Activated CD8-positive, alpha-beta memory T cell treated with anti-CD3 and anti-CD28 coated beads for 48 hours (primary cell): ENCODE measurements around the gene APELA.
"Not testable (repeated sequence)": the region's sequence is repeated elsewhere in the genome, so short reads cannot be mapped to it uniquely, and the experiment has no call there.

ENCODE experiments used
- DNase-seq, 3 experiments: peaks; one replicate each; pipeline ENCODE4 v3.0.0-alpha.2; 2020; ENCODE audit warnings: low read depth in 2 of 3, low spot score in 2 of 3

APELA gene

DNA sequence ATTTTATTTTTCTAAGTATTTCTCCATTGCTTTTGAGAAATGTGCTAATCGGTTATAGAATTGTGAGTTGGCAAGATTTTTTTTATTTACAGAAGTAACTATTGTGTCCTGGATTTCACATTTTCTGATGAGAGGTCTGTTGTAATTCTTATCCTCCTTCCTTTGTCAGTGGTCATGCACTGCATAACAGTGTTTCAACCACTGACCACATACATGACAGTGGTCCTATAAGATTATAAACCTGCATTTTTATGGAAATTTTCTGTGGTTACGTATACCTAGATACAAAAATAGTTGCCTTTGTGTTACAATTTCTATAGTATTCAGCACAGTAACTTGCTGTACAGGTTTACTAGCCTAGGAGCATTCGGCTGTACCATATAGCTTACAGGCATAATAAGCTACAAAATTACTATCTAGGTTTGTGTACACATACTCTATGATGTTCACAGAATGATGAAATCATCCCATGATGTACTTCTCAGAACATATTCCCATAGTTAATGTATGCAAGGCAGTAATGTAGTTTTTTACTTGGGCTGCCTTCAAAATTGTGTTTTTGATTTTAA is 47.8 kb downstream of the APELA start:
- DNase-seq = no peak

DNA sequence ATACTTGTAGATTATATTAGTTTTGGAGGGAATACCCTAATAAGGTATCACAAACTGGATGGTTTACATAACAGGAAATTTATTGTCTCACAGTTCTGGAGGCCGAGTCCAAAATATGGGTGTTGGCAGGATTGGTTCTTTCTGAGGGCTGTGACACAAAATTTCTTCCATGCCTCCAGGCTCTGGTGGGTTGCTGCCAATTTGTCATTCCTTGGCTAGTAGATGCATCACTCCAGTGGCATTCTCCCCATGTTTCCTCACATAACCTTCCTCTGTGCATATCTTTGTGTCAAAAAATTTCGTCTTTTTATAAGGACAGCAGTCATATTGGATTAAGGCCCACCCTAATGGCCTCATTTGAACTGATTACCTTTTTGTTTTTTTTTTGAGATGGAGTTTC is 49.3 kb downstream of the APELA start:
- no peak for DNase-seq

DNA sequence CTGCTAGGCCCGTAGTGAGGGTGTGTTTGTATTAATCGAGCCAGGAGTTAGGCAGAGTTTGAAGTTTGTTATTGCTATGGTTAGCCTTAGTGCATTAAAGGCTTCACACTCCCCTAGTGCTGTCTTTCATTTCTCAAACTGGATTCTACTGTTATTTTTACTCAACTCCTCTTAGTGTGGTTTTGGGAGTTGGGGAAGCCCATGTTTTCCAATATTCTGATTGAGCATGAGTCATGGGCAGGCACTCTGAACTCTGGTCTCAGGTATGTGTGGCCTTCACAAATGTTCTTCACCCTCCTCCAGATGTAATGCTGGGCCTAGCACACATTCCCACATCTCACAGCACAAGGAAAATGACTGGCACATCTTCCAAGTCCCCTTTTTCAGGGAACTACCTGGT is 50.1 kb downstream of the APELA start:
- not testable (repeated sequence) for DNase-seq

DNA sequence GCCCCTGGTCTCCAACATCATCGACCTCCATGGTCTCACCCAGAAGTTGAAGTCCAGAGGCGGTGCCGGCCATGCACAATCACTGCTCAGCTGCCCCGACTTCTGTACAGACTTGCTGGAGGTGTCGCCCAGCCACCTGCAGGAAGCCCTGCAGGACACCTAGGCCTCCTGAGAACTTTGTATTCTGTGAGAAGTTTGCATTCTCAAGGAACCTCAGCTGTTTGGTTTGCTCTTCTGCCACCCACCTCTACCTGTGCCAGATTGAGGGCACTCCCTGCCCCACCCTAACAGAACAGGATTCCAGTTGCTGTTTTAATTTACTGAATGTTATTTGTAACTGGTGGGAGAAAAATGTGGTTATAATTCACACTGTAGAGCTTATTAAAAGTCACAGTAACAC is 53.7 kb downstream of the APELA start:
- no peak for DNase-seq

DNA sequence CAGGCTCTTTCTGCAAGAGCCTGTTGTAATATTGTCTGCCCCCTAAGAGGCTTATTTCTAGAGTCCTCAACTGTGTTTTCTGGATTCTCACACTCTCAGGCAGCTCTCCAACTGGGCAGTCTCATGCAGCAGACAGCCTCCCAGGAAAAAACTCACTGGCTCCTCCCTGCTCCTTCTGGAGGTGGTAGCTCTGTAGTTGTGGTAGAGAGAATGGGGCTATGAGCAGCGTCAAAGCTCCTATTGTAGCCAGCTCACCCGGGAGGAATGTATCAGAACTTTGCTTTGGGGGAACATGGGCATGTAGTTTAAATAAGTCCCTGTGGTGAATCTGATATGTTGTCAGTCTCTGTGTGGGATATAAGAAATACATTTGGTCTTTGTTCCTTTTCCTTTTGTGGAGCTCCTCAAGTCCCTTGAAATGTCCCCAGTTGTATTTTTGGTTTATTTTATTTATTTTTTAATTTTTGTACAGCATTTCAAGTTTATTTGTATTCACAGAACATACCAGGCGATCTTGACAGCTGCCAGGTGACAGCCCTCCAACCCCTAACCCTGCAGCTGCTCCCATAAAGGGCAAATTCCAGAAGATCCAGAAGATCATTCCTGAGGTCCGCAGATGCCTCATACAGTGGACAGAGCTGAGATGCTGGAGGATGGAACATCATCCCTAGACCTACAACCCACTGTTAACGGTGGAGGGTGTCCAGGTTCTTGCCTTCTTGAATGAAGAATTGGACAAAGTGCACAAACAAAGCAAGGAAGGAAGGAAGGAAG is 54.8 kb downstream of the APELA start:
- no peak for DNase-seq

DNA sequence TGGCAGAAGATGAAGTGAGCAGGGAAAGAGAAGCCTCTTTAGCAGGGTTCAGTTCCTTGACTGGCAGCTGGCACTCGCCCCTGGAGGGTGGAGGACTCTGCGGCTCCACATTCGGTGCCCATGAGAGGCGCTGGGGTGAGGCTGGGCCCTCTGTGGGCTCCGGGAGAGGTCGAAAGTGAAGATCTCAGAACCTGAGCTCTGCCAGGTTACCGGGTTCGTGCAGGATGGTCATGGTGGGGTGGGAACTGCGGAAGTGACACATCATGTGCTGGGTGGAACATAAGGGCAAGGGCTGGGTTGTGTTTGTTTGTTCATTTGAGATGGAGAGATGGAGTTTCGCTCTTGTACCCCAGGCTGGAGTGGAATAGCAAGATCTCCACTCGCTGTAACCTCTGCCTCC is 56.3 kb downstream of the APELA start:
- DNase-seq = no peak

DNA sequence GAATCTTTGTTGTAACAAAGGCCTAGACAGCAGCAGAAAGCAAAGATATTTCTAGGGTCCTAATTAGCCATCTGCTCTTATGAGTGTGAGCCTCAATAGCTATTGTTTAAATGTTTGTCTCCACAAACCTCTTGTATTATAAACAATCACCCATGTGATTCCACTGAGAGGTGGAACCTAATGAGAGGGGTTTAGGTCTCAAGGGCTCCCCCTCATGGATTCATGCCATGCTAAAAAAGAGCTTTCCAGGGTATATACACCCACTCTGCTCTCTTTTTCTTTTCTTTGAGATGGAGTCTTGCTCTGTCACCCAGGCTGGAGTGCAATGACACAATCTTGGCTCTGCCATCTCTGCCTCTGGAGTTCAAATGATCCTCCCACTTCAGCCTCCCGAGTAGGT is 58.4 kb downstream of the APELA start:
- DNase-seq = no peak

DNA sequence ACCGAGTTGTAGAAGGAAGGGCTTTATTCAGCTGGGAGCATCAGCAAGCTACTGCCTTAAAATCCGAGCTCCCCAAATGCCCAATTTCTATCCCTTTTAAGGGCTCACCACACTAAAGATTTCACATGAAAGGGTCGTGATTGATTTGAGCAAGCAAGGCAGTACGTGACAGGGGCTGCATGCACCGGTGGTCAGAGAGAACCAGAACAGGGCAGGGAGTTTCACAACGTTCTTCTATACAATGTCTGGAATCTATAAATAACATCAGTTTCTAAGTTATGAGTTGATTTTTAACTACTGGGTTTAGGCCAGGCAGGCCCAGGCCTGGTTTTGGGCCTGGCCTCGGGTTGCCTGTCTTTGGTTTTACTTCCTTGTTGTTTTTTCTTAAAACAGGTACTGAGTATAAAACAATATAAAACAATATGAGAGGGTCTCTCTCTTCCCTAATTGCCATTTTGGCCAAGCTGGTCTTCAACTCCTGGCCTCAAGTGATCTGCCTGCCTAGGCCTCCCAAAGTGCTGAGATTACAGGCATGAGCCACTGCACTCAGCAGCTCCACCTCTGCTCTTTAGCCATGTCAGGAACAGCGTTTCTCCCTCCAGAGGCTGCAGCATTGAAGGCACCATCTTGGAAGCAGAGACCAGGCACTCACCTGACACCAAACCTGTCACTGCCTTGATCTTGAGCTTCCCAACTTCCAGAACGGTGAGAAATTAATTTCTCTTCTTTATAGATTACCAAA is 59.1 kb downstream of the APELA start:
- not testable (repeated sequence) for DNase-seq

DNA sequence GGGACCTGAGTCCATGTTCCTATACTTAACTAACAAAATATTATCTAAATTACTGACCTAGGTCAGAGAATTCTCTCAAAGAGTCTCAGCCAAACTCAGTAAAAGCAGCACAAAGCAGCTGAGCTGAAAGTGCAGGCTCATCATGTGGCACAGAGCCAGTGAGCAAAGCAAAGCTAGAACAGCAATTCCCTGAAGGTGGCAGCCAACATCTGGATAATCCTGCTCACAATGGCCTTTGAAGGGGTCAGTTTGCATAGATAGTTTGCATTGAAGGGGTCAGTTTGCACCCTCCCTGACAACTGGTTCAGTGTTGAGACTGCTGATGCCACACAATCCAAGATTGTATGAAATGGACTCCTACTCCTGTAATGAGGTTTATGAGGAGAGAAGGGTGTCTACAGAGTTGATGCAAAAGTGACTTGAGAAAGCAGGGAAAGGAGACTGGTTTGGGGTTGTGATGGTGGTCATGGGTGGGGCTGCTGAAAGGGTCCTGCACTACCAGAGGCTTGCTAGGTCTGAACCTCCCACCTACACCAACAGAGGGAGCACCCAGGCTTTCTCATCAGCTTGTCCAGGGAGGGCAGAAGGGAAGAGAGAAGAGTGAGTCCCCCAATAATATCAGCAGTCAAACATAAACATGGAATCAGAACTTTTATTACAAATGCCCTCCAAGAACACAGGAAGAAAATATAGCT is 60.7 kb downstream of the APELA start:
- no peak for DNase-seq

DNA sequence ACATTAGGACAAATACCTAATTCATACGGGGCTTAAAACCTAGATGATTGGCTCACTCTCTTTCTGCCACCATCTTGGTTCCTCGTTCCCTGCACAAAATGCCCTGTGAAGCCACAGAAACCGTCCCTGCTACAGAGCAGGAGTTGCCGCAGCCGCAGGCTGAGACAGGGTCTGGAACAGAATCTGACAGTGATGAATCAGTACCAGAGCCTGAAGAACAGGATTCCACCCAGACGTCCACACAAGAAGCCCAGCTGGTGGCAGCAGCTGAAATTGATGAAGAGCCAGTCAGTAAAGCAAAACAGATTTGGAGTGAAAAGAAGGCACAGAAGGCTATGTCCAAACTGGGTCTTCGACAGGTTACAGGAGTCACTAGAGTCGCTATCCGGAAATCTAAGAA is 66.2 kb downstream of the APELA start:
- no peak for DNase-seq

DNA sequence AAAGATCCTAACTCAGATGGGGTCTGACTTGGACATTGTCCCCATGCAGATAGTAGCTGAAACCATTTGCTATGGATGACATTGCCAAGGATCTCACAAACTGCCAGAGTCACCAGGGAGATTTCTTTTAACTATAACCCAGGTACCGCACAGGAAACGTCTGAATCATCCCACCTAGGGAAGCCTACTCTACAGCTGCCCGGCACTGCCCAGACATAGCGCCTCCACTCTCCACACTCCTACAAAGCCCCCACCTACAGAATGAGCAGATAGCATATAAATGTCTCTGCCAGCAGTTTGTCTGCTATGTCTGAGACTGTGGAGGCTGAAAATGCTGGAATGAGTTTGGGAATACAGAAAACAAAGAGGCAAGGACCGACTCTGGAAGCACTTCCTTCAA is 68.2 kb downstream of the APELA start:
- DNase-seq = no peak

DNA sequence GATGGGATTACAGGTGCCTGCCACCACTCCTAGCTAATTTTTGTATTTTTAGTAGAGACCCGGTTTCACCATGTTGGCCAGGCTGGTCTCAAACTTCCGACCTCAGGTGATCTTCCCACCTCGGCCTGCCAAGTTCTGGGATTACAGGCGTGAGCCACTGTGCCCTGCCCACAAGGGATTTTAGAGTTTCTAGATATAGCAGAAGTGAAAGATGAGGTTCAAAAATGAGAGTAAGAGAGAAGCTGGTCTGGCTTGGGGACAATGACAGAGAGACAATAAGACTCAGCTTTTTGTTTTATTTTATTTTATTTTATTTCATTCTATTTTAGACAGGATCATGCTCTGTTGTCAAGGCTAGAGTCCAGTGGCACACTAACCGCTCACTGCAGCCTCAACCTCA is 69.8 kb downstream of the APELA start:
- DNase-seq = no peak
